ENCODE results near the gene TUBD1. TPM values are rescaled to one million over a fixed set of nuclear protein-coding genes. Genes with fewer than 3 reads are reported as not detected.

The TUBD1 gene
- total and polyA plus RNA-seq, 2 of the 13 experiments (the other 11 are each of a cell fraction or from before 2014, with no cell fraction given) = 18.2 to 25.9 TPM

DNA sequence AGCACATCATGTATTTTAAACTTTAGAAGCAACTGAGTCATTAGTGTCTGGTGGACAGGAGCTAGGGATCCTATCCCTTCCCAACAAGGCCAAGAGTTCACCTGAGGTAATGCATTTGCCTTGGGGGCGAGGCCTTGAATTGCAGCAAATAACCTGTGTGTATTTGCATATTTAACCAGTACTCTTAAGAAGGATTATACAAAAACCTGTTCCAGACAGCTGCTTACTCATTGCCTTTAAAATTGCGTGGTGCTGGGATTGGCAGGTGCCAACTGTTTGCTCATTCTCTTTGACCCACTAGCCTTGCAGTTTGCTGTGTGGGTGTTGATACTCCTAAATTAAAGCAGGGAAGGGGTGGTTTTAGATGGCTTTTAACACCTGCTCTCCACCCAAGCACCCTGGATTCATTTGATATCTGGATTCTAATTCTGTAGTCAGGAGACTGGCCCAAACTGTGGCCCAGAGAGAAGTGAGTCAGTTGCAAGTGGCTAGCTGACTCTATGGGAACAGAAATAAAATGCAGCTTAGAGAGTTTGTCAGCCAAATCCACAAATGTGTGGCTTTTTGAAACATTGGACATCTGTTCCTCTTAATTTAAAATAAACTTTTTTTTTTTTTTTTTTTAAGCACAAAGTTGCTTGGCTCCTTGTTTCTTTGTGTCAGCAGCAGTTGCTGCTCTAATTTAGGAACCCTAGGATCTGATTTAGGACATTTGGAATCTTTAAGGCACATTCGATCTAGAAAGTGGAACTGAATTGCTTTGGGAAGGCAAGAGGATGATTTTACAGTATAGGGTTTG is 46.9 kb downstream of the TUBD1 start (continued):
- TF ChIP-seq AGO1 (IDR thresholded peaks at IDR 0.05; ENCODE audit: low read depth, low read length, poor library complexity, severe bottlenecking) = no peak
- TF ChIP-seq ZNF282 (IDR thresholded peaks at IDR 0.05; ENCODE audit: partially characterized antibody) = no peak
- no peak for TF ChIP-seq EEA1 (CRISPR knock-in tag; IDR thresholded peaks at IDR 0.05; ENCODE audit: borderline replicate concordance)
- no peak for TF ChIP-seq ZNF552 (CRISPR knock-in tag; IDR thresholded peaks at IDR 0.05; ENCODE audit: borderline replicate concordance)
- TF ChIP-seq AFF4 (CRISPR knock-in tag; IDR thresholded peaks at IDR 0.05) = peak; percentile 17; the same call in 1 of the 2 replicates
- TF ChIP-seq CC2D1A (CRISPR knock-in tag; IDR thresholded peaks at IDR 0.05) = no peak
- TF ChIP-seq TEF (CRISPR knock-in tag; IDR thresholded peaks at IDR 0.05) = 0 out of 2 replicates have a peak, but pooled peaks have one; percentile 22
- peak; percentile 6 for TF ChIP-seq THAP11 (CRISPR knock-in tag; IDR thresholded peaks at IDR 0.05)
- TF ChIP-seq ZNF253 (CRISPR knock-in tag; IDR thresholded peaks at IDR 0.05; ENCODE audit: borderline replicate concordance) = no peak
- no peak for TF ChIP-seq SALL1 (CRISPR knock-in tag; IDR thresholded peaks at IDR 0.05)
- TF ChIP-seq, protein P1, sequence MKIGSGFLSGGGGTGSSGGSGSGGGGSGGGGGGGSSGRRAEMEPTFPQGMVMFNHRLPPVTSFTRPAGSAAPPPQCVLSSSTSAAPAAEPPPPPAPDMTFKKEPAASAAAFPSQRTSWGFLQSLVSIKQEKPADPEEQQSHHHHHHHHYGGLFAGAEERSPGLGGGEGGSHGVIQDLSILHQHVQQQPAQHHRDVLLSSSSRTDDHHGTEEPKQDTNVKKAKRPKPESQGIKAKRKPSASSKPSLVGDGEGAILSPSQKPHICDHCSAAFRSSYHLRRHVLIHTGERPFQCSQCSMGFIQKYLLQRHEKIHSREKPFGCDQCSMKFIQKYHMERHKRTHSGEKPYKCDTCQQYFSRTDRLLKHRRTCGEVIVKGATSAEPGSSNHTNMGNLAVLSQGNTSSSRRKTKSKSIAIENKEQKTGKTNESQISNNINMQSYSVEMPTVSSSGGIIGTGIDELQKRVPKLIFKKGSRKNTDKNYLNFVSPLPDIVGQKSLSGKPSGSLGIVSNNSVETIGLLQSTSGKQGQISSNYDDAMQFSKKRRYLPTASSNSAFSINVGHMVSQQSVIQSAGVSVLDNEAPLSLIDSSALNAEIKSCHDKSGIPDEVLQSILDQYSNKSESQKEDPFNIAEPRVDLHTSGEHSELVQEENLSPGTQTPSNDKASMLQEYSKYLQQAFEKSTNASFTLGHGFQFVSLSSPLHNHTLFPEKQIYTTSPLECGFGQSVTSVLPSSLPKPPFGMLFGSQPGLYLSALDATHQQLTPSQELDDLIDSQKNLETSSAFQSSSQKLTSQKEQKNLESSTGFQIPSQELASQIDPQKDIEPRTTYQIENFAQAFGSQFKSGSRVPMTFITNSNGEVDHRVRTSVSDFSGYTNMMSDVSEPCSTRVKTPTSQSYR (CRISPR knock-in tag; IDR thresholded peaks at IDR 0.05; ENCODE audit: borderline replicate concordance) = 0 out of 2 replicates have a peak, but pooled peaks have one; percentile 51
- TF ChIP-seq, protein P2, sequence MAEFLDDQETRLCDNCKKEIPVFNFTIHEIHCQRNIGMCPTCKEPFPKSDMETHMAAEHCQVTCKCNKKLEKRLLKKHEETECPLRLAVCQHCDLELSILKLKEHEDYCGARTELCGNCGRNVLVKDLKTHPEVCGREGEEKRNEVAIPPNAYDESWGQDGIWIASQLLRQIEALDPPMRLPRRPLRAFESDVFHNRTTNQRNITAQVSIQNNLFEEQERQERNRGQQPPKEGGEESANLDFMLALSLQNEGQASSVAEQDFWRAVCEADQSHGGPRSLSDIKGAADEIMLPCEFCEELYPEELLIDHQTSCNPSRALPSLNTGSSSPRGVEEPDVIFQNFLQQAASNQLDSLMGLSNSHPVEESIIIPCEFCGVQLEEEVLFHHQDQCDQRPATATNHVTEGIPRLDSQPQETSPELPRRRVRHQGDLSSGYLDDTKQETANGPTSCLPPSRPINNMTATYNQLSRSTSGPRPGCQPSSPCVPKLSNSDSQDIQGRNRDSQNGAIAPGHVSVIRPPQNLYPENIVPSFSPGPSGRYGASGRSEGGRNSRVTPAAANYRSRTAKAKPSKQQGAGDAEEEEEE (CRISPR knock-in tag; IDR thresholded peaks at IDR 0.05; ENCODE audit: borderline replicate concordance) = no peak
- no peak for TF ChIP-seq CHCHD3 (CRISPR knock-in tag; IDR thresholded peaks at IDR 0.05)
- no peak for TF ChIP-seq NFRKB (IDR thresholded peaks at IDR 0.05)
- no peak for TF ChIP-seq FOXM1 (CRISPR knock-in tag; IDR thresholded peaks at IDR 0.05)
- no peak for TF ChIP-seq NKX3-1 (CRISPR knock-in tag; IDR thresholded peaks at IDR 0.05)
- TF ChIP-seq BORCS8-MEF2B (CRISPR knock-in tag; IDR thresholded peaks at IDR 0.05) = 0 out of 2 replicates have a peak, but pooled peaks have one; percentile 37
- TF ChIP-seq ERF (CRISPR knock-in tag; IDR thresholded peaks at IDR 0.05) = peak; percentile 20; the same call in 1 of the 2 replicates
- no peak for TF ChIP-seq ISL2 (CRISPR knock-in tag; IDR thresholded peaks at IDR 0.05)
